Suppressor macrophage treated with lipopolysaccharide for 1 hour (primary cell): Measurements from ENCODE around the gene MYL9.

Experiments used
- DNase-seq, 3 donors: peaks; one replicate each; pipeline ENCODE4 v3.0.0-alpha.2; 2020 to 2022

MYL9 gene

GRCh38 chr20:36526521-36527011 is 14.8 kb upstream of the MYL9 start:
- no peak for DNase-seq

GRCh38 chr20:36527331-36528125 is 13.8 kb upstream of the MYL9 start:
- no peak for DNase-seq

GRCh38 chr20:36528176-36528874 is 13.0 kb upstream of the MYL9 start:
- DNase-seq = no peak

GRCh38 chr20:36528875-36529417 is 12.4 kb upstream of the MYL9 start:
- DNase-seq = no peak

- no peak for DNase-seq
Observed at GRCh38 chr20:36532388-36532787, 8.9 kb upstream of the MYL9 start.

GRCh38 chr20:36532822-36533221 is 8.5 kb upstream of the MYL9 start:
- DNase-seq = no peak

- DNase-seq = no peak
Observed at GRCh38 chr20:36538026-36538722, 3.1 kb upstream of the MYL9 start.

- DNase-seq = peak; percentile 57 to 73 (median 67)
Observed at GRCh38 chr20:36540551-36541211, 638 bp upstream of the MYL9 start.

GRCh38 chr20:36541768-36542488 is 609 bp downstream of the MYL9 start:
- peak; percentile 37 to 57 (median 38) for DNase-seq

- DNase-seq = no peak
Observed at GRCh38 chr20:36542516-36543183, 1.3 kb downstream of the MYL9 start.

GRCh38 chr20:36543184-36544133 is 2.1 kb downstream of the MYL9 start:
- DNase-seq = peak; percentile 32 to 56 (median 54)

GRCh38 chr20:36544134-36545018 is 3.1 kb downstream of the MYL9 start:
- no peak for DNase-seq

GRCh38 chr20:36546111-36546736 is 4.9 kb downstream of the MYL9 start:
- DNase-seq = no peak

GRCh38 chr20:36547186-36548005 is 6.1 kb downstream of the MYL9 start:
- no peak for DNase-seq

- no peak for DNase-seq
Observed at GRCh38 chr20:36548006-36548315, 6.6 kb downstream of the MYL9 start.

GRCh38 chr20:36548704-36549627 is 7.6 kb downstream of the MYL9 start:
- no peak for DNase-seq

- DNase-seq = no peak
Observed at GRCh38 chr20:36549628-36549941, 8.3 kb downstream of the MYL9 start.
